Esophagus squamous epithelium (tissue), 4 donors: ENCODE data around the gene SUCLG2.

Experiments
- POLR2A ChIP-seq, 4 donors: fragments of 450-650 bp; IDR thresholded peaks; one replicate each; pipeline ENCODE4 v1.6.1; 2017; ENCODE audit warnings: antibody characterized with exemption in 4 of 4, mild to moderate bottlenecking in 4 of 4, moderate library complexity in 3 of 4
- TF ChIP-seq, protein P1 (sequence below), 6 experiments: fragments of 450-650 bp in 4 of 6; fragments of 200-600 bp in 2 of 6; sonication (generic) in 2 of 6; IDR thresholded peaks; one replicate each; pipeline ENCODE4 v1.5.1; 2016 to 2019; ENCODE audit warnings: antibody characterized with exemption in 6 of 6, mild to moderate bottlenecking in 4 of 6, moderate library complexity in 4 of 6

DNA sequence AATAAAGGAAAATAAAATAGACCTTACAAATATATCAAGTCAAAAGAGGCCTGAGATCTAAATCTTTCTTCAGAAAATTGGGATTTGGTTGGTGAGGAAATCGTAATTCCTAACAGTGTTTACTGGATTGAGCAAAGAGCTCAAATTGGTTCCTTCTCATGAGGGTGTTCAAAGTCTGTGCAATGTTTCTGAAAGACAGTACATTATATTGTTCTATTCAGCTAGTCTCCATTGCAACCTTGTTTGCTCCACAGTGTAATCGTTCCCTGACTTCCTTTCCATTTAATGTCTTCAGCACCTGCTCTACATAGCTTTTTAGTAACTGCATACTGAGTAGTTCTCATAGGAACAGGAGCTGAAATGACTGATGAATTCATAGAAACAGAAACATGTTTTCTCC, 326.8 kb downstream of the SUCLG2 start:
- TF ChIP-seq, protein P1, sequence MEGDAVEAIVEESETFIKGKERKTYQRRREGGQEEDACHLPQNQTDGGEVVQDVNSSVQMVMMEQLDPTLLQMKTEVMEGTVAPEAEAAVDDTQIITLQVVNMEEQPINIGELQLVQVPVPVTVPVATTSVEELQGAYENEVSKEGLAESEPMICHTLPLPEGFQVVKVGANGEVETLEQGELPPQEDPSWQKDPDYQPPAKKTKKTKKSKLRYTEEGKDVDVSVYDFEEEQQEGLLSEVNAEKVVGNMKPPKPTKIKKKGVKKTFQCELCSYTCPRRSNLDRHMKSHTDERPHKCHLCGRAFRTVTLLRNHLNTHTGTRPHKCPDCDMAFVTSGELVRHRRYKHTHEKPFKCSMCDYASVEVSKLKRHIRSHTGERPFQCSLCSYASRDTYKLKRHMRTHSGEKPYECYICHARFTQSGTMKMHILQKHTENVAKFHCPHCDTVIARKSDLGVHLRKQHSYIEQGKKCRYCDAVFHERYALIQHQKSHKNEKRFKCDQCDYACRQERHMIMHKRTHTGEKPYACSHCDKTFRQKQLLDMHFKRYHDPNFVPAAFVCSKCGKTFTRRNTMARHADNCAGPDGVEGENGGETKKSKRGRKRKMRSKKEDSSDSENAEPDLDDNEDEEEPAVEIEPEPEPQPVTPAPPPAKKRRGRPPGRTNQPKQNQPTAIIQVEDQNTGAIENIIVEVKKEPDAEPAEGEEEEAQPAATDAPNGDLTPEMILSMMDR (IDR thresholded peaks at IDR 0.05), result no peak
- TF ChIP-seq POLR2A (IDR thresholded peaks at IDR 0.05), result no peak
